ENCODE data around the gene HSD3B7.

Gene HSD3B7

DNA sequence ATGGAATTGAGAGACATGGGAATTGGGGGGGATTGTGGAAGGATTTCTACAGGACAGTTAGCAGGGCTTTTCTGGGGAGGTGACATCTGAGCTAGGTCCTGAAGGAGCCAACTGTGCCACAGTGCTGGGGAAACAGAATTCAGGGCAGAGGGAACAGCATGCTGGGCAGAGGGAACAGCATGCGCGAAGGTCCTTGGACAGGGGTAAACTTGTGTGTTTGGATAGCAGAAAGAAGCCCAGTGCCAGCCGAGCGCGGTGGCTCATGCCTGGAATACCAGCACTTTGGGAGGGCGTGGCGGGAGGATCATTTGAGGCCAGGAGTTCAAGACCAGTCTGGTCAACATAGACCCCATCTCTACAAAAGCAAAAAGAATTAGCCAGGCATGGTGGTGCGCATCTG lies 21.6 kb downstream of the HSD3B7 start:
- TF ChIP-seq EZH2 (IDR thresholded peaks at IDR 0.05; ENCODE audit: borderline replicate concordance, low read length), result no peak
- TF ChIP-seq, protein P1, sequence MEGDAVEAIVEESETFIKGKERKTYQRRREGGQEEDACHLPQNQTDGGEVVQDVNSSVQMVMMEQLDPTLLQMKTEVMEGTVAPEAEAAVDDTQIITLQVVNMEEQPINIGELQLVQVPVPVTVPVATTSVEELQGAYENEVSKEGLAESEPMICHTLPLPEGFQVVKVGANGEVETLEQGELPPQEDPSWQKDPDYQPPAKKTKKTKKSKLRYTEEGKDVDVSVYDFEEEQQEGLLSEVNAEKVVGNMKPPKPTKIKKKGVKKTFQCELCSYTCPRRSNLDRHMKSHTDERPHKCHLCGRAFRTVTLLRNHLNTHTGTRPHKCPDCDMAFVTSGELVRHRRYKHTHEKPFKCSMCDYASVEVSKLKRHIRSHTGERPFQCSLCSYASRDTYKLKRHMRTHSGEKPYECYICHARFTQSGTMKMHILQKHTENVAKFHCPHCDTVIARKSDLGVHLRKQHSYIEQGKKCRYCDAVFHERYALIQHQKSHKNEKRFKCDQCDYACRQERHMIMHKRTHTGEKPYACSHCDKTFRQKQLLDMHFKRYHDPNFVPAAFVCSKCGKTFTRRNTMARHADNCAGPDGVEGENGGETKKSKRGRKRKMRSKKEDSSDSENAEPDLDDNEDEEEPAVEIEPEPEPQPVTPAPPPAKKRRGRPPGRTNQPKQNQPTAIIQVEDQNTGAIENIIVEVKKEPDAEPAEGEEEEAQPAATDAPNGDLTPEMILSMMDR (IDR thresholded peaks at IDR 0.05; ENCODE audit: low read length), result no peak
- no peaks in the 10 kb centered on the region for H3K9me2 ChIP-seq (ENCODE audit: low read depth, low read length)
- H3K9me3 ChIP-seq (ENCODE audit: low read length), result no peaks in the 10 kb centered on the region
- no peak overlapping the region for H3K9ac ChIP-seq (ENCODE audit: low read length)
- no peaks in the 10 kb centered on the region for H3K79me2 ChIP-seq (ENCODE audit: insufficient read depth, low read length)
- no peaks in the 10 kb centered on the region for H4K20me1 ChIP-seq (ENCODE audit: insufficient read depth, low read length)
- H2AFZ ChIP-seq (ENCODE audit: low read length), result no peak overlapping the region
- no peak overlapping the region for H3K4me2 ChIP-seq (ENCODE audit: low read length)
- no peak overlapping the region for H3K4me3 ChIP-seq (ENCODE audit: low read depth, low read length, poor library complexity, severe bottlenecking)
- H3K27ac ChIP-seq (ENCODE audit: low read depth, low read length, poor library complexity, severe bottlenecking), result no peak overlapping the region
- H3K4me1 ChIP-seq (ENCODE audit: insufficient read depth, low read length, severe bottlenecking), result no peaks in the 10 kb centered on the region
- no peaks in the 10 kb centered on the region for H3K36me3 ChIP-seq (ENCODE audit: insufficient read depth, low read length)
- H3F3A ChIP-seq (ENCODE audit: insufficient read depth, low read length), result no peaks in the 10 kb centered on the region
- peaks cover 17% of the 10 kb centered on the region; the same call in 1 of the 2 replicates for H3K27me3 ChIP-seq (ENCODE audit: insufficient read depth, low read length)

GRCh38 chr16:31007684-31008083 lies 22.7 kb downstream of the HSD3B7 start:
- peaks cover 17% of the 10 kb centered on the region; the same call in 1 of the 2 replicates for H3K27me3 ChIP-seq (ENCODE audit: insufficient read depth, low read length)

DNA sequence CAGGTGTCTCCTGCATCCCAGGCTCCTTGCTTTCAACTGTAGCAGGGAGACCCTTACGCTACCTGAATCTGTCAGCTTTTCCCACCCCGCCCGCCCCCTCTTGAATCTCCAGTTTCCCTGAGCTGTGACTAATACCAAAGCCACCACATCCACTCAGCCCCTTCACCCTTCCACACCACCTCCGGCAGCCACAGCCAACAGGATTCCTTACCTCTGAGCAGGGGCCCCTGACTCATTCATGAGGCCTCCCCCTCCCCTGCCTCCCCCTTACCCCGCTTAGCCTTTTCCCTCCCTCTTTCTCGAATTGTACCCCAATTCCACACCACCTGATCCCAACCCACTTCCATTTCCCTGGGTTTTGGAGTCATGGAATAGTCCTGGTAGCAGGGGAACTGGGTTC lies 23.1 kb downstream of the HSD3B7 start:
- Histone ChIP-seq H3K4me1 (ENCODE audit: insufficient read depth, low read length, severe bottlenecking) (no peaks in the 10 kb centered on the region), H3K4me2 (ENCODE audit: low read length) (no peak overlapping the region), H3K9me3 (ENCODE audit: low read length) (no peaks in the 10 kb centered on the region), H3K9me2 (ENCODE audit: low read depth, low read length) (no peaks in the 10 kb centered on the region), H3K36me3 (ENCODE audit: insufficient read depth, low read length) (no peaks in the 10 kb centered on the region), H3F3A (ENCODE audit: insufficient read depth, low read length) (no peaks in the 10 kb centered on the region), H3K27me3 (ENCODE audit: insufficient read depth, low read length) (peaks cover 17% of the 10 kb centered on the region; the same call in 1 of the 2 replicates), H3K79me2 (ENCODE audit: insufficient read depth, low read length) (no peaks in the 10 kb centered on the region), H2AFZ (ENCODE audit: low read length) (no peak overlapping the region), H4K20me1 (ENCODE audit: insufficient read depth, low read length) (no peaks in the 10 kb centered on the region), H3K27ac (ENCODE audit: low read depth, low read length, poor library complexity, severe bottlenecking) (no peak overlapping the region), H3K9ac (ENCODE audit: low read length) (no peak overlapping the region), H3K4me3 (ENCODE audit: low read depth, low read length, poor library complexity, severe bottlenecking) (no peak overlapping the region)
- TF ChIP-seq, protein P1 (IDR thresholded peaks at IDR 0.05; ENCODE audit: low read length), result no peak
- TF ChIP-seq EZH2 (IDR thresholded peaks at IDR 0.05; ENCODE audit: borderline replicate concordance, low read length), result no peak

More at GRCh38 chr16:31007684-31008083, 22.7 kb downstream of the HSD3B7 start:
- Histone ChIP-seq H3K4me3 (ENCODE audit: low read depth, low read length, poor library complexity, severe bottlenecking) (no peak overlapping the region), H3K36me3 (ENCODE audit: insufficient read depth, low read length) (no peaks in the 10 kb centered on the region), H3K9me2 (ENCODE audit: low read depth, low read length) (no peaks in the 10 kb centered on the region), H3K9ac (ENCODE audit: low read length) (no peak overlapping the region), H4K20me1 (ENCODE audit: insufficient read depth, low read length) (no peaks in the 10 kb centered on the region), H2AFZ (ENCODE audit: low read length) (no peak overlapping the region), H3K27ac (ENCODE audit: low read depth, low read length, poor library complexity, severe bottlenecking) (no peak overlapping the region), H3K4me2 (ENCODE audit: low read length) (no peak overlapping the region), H3K79me2 (ENCODE audit: insufficient read depth, low read length) (no peaks in the 10 kb centered on the region), H3F3A (ENCODE audit: insufficient read depth, low read length) (no peaks in the 10 kb centered on the region), H3K4me1 (ENCODE audit: insufficient read depth, low read length, severe bottlenecking) (no peaks in the 10 kb centered on the region), H3K9me3 (ENCODE audit: low read length) (no peaks in the 10 kb centered on the region)
- no peak for TF ChIP-seq EZH2 (IDR thresholded peaks at IDR 0.05; ENCODE audit: borderline replicate concordance, low read length)
- TF ChIP-seq, protein P1 (IDR thresholded peaks at IDR 0.05; ENCODE audit: low read length), result no peak
